GM19452 (cell line): Measurements from ENCODE around the gene TMEM132A.
"Not testable (repeated sequence)": the region's sequence is repeated elsewhere in the genome, so short reads cannot be mapped to it uniquely, and the experiment has no call there.

Experiments used
- ATAC-seq: cut with Tn5 transposase; IDR thresholded peaks from one replicate; pipeline ENCODE4 v1.9.1; 2021; ENCODE audit not compliant: unreplicated experiment

The TMEM132A gene

GRCh38 chr11:60952742-60953170 lies 28.5 kb downstream of the TMEM132A start:
- ATAC-seq = no peak

GRCh38 chr11:60953781-60954180 lies 29.5 kb downstream of the TMEM132A start:
- ATAC-seq = no peak

GRCh38 chr11:60954421-60954820 lies 30.2 kb downstream of the TMEM132A start:
- no peak for ATAC-seq

GRCh38 chr11:60955571-60955970 lies 31.3 kb downstream of the TMEM132A start:
- no peak for ATAC-seq

GRCh38 chr11:60957188-60957587 lies 32.9 kb downstream of the TMEM132A start:
- no peak for ATAC-seq

GRCh38 chr11:60959431-60959830 lies 35.2 kb downstream of the TMEM132A start:
- ATAC-seq = no peak

- no peak for ATAC-seq
Measured at GRCh38 chr11:60960405-60960804, 36.1 kb downstream of the TMEM132A start.

- ATAC-seq = no peak
Measured at GRCh38 chr11:60964801-60965200, 40.5 kb downstream of the TMEM132A start.

- no peak for ATAC-seq
Measured at GRCh38 chr11:60966890-60967289, 42.6 kb downstream of the TMEM132A start.

GRCh38 chr11:60968223-60968622 lies 44.0 kb downstream of the TMEM132A start:
- ATAC-seq = no peak

- ATAC-seq = no peak
Measured at GRCh38 chr11:60970369-60970774, 46.1 kb downstream of the TMEM132A start.

- ATAC-seq = no peak
Measured at GRCh38 chr11:60970890-60971289, 46.6 kb downstream of the TMEM132A start.

GRCh38 chr11:60971520-60971919 lies 47.3 kb downstream of the TMEM132A start, which contains the start of gene CD6:
TSS of gene CD6 (plus strand) at chr11:60971680. CDS start at chr11:60971866, 186 bp downstream.
- no peak for ATAC-seq

GRCh38 chr11:60972182-60973030 lies 48.1 kb downstream of the TMEM132A start:
- no peak for ATAC-seq

- ATAC-seq = no peak
Measured at GRCh38 chr11:60973699-60974098, 49.4 kb downstream of the TMEM132A start.

- ATAC-seq = not testable (repeated sequence)
Measured at GRCh38 chr11:60974316-60974715, 50.1 kb downstream of the TMEM132A start.

- no peak for ATAC-seq
Measured at GRCh38 chr11:60974726-60975125, 50.5 kb downstream of the TMEM132A start.

- ATAC-seq = no peak
Measured at GRCh38 chr11:60977224-60977623, 53.0 kb downstream of the TMEM132A start.

- ATAC-seq = no peak
Measured at GRCh38 chr11:60977836-60978235, 53.6 kb downstream of the TMEM132A start.

- no peak for ATAC-seq
Measured at GRCh38 chr11:60978546-60979380, 54.5 kb downstream of the TMEM132A start.

- ATAC-seq = no peak
Measured at GRCh38 chr11:60981515-60981914, 57.3 kb downstream of the TMEM132A start.

GRCh38 chr11:60982184-60982583 lies 57.9 kb downstream of the TMEM132A start:
- ATAC-seq = no peak
